PFSK-1 (cell line): ENCODE results near the gene TNFRSF17.

Experiments
- POLR2AphosphoS5 ChIP-seq: IDR thresholded peaks from 2 replicates; pipeline ENCODE4 v1.6.1; 2012; ENCODE audit warnings: low read depth, mild to moderate bottlenecking, control low read depth, low read length, moderate library complexity
- TAF1 ChIP-seq: IDR thresholded peaks from 2 replicates; pipeline ENCODE4 v1.6.1; 2012; ENCODE audit warnings: low read length, control low read depth, borderline replicate concordance; ENCODE audit not compliant: insufficient read depth
- TF ChIP-seq, protein P1 (sequence below), 2 experiments: IDR thresholded peaks; 2 replicates each; pipeline versions ENCODE4 v1.6.1 to v1.8.0; 2011 to 2012; ENCODE audit warnings: low read depth in 2 of 2, low read length in 2 of 2, control low read depth in 1 of 2, inconsistent platforms in 1 of 2, mild to moderate bottlenecking in 1 of 2, moderate library complexity in 1 of 2; ENCODE audit not compliant: insufficient read depth in 1 of 2

DNA sequence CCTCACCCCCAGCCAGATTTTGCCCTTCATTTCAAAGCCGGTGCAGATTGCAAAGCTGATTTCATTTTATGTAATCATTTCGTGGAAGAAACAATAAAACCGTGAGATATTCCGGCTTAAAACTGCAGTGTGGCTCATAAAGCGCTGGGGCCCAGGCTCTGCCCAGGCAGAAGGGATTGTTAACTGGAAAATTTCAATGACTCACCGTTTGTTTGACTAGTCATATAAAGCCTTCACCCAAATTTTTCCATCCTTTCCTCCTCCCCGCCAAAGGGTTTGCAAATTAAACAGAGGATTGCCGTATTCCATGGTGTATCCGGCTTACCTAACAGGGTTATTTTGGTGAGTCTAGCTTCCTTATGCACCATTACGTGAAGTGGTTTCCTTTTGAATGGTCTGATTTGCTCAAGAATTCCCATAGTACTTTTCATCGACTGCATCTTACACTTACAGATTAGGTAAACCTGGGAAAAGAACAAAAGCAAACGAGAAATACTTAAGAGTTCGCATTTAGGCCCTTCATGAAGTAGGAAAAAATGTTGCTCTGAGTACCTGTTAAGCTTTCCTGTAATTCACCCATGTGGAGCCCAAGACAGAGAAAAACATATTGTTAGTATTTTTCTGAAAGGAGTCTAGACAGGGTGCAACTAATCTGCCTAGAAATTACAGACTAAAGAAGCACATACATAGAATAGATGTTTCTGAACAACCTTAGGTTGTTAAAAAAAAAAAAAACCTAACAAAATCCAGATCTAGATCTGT lies 48.3 kb upstream of the TNFRSF17 start:
- TF ChIP-seq TAF1 (no peak), POLR2AphosphoS5 (no peak)
- TF ChIP-seq, protein P1, sequence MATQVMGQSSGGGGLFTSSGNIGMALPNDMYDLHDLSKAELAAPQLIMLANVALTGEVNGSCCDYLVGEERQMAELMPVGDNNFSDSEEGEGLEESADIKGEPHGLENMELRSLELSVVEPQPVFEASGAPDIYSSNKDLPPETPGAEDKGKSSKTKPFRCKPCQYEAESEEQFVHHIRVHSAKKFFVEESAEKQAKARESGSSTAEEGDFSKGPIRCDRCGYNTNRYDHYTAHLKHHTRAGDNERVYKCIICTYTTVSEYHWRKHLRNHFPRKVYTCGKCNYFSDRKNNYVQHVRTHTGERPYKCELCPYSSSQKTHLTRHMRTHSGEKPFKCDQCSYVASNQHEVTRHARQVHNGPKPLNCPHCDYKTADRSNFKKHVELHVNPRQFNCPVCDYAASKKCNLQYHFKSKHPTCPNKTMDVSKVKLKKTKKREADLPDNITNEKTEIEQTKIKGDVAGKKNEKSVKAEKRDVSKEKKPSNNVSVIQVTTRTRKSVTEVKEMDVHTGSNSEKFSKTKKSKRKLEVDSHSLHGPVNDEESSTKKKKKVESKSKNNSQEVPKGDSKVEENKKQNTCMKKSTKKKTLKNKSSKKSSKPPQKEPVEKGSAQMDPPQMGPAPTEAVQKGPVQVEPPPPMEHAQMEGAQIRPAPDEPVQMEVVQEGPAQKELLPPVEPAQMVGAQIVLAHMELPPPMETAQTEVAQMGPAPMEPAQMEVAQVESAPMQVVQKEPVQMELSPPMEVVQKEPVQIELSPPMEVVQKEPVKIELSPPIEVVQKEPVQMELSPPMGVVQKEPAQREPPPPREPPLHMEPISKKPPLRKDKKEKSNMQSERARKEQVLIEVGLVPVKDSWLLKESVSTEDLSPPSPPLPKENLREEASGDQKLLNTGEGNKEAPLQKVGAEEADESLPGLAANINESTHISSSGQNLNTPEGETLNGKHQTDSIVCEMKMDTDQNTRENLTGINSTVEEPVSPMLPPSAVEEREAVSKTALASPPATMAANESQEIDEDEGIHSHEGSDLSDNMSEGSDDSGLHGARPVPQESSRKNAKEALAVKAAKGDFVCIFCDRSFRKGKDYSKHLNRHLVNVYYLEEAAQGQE (IDR thresholded peaks at IDR 0.05; ENCODE audit: insufficient read depth in 1 of 2, low read depth in 2 of 2, low read length in 2 of 2): no peak
